HepG2 (cell line): ENCODE measurements around the gene KLC4. TPM values are rescaled to one million over a fixed set of nuclear protein-coding genes. Genes with fewer than 3 reads are reported as not detected.

Experiments used
- ATAC-seq: fragments of 200-7000 bp; cut with Tn5 transposase; 3 replicates; pipeline ENCODE4 v1.9.1; 2020; ENCODE audit warnings: mild to moderate bottlenecking, moderate library complexity
- BruUV-seq: library from RNA; stranded (reverse); fragments of 400-500 nt; replicated peaks from 2 replicates; lab custom pipeline; 2021; lab: Mats Ljungman, UMichigan
- CTCF ChIA-PET: fragments of 300-600 bp; formaldehyde crosslinking; extraction: SDS; loops from one replicate; lab custom pipeline; 2021; ENCODE audit warnings: low total read pairs, inconsistent platforms, low intra/inter-chr PET ratio; lab: Yijun Ruan, JAX
- POLR2A ChIA-PET: fragments of 350-600 bp; sonication (Branson Sonifier 250); formaldehyde crosslinking; loops from one replicate; lab custom pipeline; 2020; ENCODE audit warnings: antibody characterized with exemption, inconsistent platforms; lab: Yijun Ruan, JAX
- DNase-seq: peaks from one replicate; pipeline ENCODE4 v3.0.0-alpha.2; 2015; ENCODE audit warnings: low spot score
- FAIRE-seq: peaks from 3 replicates; lab custom pipeline; 2011; peaks lifted over from hg19 to GRCh38; lab: Jason Lieb, UNC
- H2AFZ ChIP-seq: one replicate; pipeline ENCODE4 v1.6.1; 2011; ENCODE audit warnings: low read length, inconsistent platforms
- H3K27ac ChIP-seq: fragments of 300-600 bp; 3 replicates; pipeline ENCODE4 v1.8.0; 2011; ENCODE audit warnings: mixed run types, mild to moderate bottlenecking, mixed read lengths, low read length, inconsistent platforms; ENCODE audit not compliant: insufficient read depth; ENCODE audit errors: extremely low read length
- H3K27me3 ChIP-seq, 2 experiments: fragments of 200-600 bp in 1 of 2; 2 replicates in 1 of 2; 3 replicates in 1 of 2; pipeline versions ENCODE4 v1.6.0 to v1.8.0; 2011; ENCODE audit warnings: low read length in 2 of 2, mild to moderate bottlenecking in 2 of 2, moderate library complexity in 2 of 2, inconsistent platforms in 1 of 2; ENCODE audit not compliant: insufficient read depth in 2 of 2, control insufficient read depth in 1 of 2
- H3K36me3 ChIP-seq, 2 experiments: fragments of 200-600 bp in 1 of 2; replicated peaks in 1 of 2; 2 replicates in 1 of 2; 3 replicates in 1 of 2; pipeline versions ENCODE4 v1.5.1 to v1.8.0; 2011; ENCODE audit warnings: low read length in 2 of 2, inconsistent platforms in 1 of 2; ENCODE audit not compliant: insufficient read depth in 2 of 2, control insufficient read depth in 1 of 2
- H3K4me1 ChIP-seq: 2 replicates; pipeline ENCODE4 v1.5.1; 2012; ENCODE audit warnings: low read length, inconsistent platforms; ENCODE audit not compliant: insufficient read depth
- H3K4me2 ChIP-seq: 2 replicates; pipeline ENCODE4 v1.6.0; 2011; ENCODE audit warnings: low read depth, low read length, inconsistent platforms
- H3K4me3 ChIP-seq, 3 experiments: fragments of 200-600 bp in 1 of 3; sonication (generic), shearing (Covaris generic) in 1 of 3; replicated peaks in 1 of 3; 2 replicates each; pipeline ENCODE4 v1.5.1; 2011 to 2016; ENCODE audit warnings: low read length in 3 of 3, inconsistent platforms in 2 of 3, low read depth in 2 of 3, mild to moderate bottlenecking in 2 of 3, control low read depth in 1 of 3, mixed read lengths in 1 of 3; ENCODE audit not compliant: insufficient read depth in 1 of 3
- H3K79me2 ChIP-seq: one replicate; pipeline ENCODE4 v1.6.1; 2011; ENCODE audit warnings: low read length, inconsistent platforms; ENCODE audit not compliant: insufficient read depth
- H3K9ac ChIP-seq: 2 replicates; pipeline ENCODE4 v1.6.0; 2011; ENCODE audit warnings: mild to moderate bottlenecking, low read depth, low read length, inconsistent platforms; ENCODE audit not compliant: insufficient read depth
- H3K9me3 ChIP-seq: 2 replicates; pipeline ENCODE4 v1.5.1; 2012; ENCODE audit warnings: mild to moderate bottlenecking, low read length
- H4K20me1 ChIP-seq: 2 replicates; pipeline ENCODE4 v1.6.0; 2011; ENCODE audit warnings: inconsistent platforms, mild to moderate bottlenecking, low read length, moderate library complexity; ENCODE audit not compliant: insufficient read depth
- HOMEZ ChIP-seq: IDR thresholded peaks from 2 replicates; pipeline ENCODE4 v1.6.1; 2016; ENCODE audit warnings: low read depth
- MTA1 ChIP-seq: sonication (generic); formaldehyde crosslinking; IDR thresholded peaks from 2 replicates; pipeline ENCODE4 v1.4.0; 2020; ENCODE audit warnings: missing genetic modification reagents, mild to moderate bottlenecking, borderline replicate concordance
- POGZ ChIP-seq: sonication (generic); formaldehyde crosslinking; IDR thresholded peaks from 2 replicates; pipeline ENCODE4 v1.4.0; 2020; ENCODE audit warnings: mild to moderate bottlenecking, missing genetic modification reagents
- SETDB1 ChIP-seq: sonication (generic); formaldehyde crosslinking; IDR thresholded peaks from 2 replicates; pipeline ENCODE4 v1.5.1; 2020; ENCODE audit warnings: missing genetic modification reagents, mild to moderate bottlenecking, borderline replicate concordance
- SIN3A ChIP-seq: IDR thresholded peaks from 2 replicates; pipeline ENCODE4 v1.6.1; 2011; ENCODE audit warnings: low read depth, mild to moderate bottlenecking, control low read depth, low read length, borderline replicate concordance
- ZFY ChIP-seq: sonication (generic); formaldehyde crosslinking; IDR thresholded peaks from 2 replicates; pipeline ENCODE4 v1.4.0; 2020; ENCODE audit warnings: missing genetic modification reagents
- ZNF878 ChIP-seq: sonication (generic); formaldehyde crosslinking; IDR thresholded peaks from 2 replicates; pipeline ENCODE4 v1.8.1; 2023; ENCODE audit warnings: mild to moderate bottlenecking, missing genetic modification reagents, moderate library complexity
- WGBS: methylation state at CpG from one replicate; pipeline ENCODE4 v1.1.6; 2017; ENCODE audit warnings: low lambda C conversion rate; 5-methylcytosine and 5-hydroxymethylcytosine counted together
- in situ Hi-C: cut with HindIII; loops from 2 replicates; pipeline ENCODE4 v1.10.0; 2017; ENCODE audit warnings: low pct_unique_long_range_greater_than_20kb; ENCODE audit not compliant: extremely low pct_ligation_motif_present
- intact Hi-C: fragments of 100-400 bp; cut with micrococcal nuclease; formaldehyde crosslinking; loops from one replicate; pipeline ENCODE4 v1.10.0; 2022; ENCODE audit not compliant: unreplicated experiment
- polyA plus RNA-seq, 8 experiments: library from polyadenylated mRNA; depleted of rRNA in 3 of 8; stranded (reverse) in 7 of 8; unstranded in 1 of 8; fragments of >200 nt; fragmentation: Illumina TruSeq in 4 of 8; extraction: Trizol in 4 of 8; gene quantifications; 2 replicates each; pipeline versions ENCODE4 v1.2.1 to v1.2.3, GENCODE V29; 2011 to 2016; ENCODE audit warnings: low read depth in 4 of 8, missing spikeins in 1 of 8, mixed read lengths in 1 of 8; ENCODE audit not compliant: insufficient read depth in 1 of 8
- total RNA-seq, 5 experiments: library from RNA; depleted of rRNA; stranded (reverse); fragments of >200 nt; fragmentation: Illumina TruSeq; extraction: Trizol; gene quantifications; 2 replicates each; pipeline ENCODE4 v1.2.3, GENCODE V29; 2016; ENCODE audit warnings: low read depth in 1 of 5
- TF ChIP-seq, protein P1 (sequence below): sonication (generic); formaldehyde crosslinking; IDR thresholded peaks from 2 replicates; pipeline ENCODE4 v1.4.0; 2020; ENCODE audit warnings: missing genetic modification reagents

Gene KLC4
- total and polyA plus RNA-seq, 2 of the 13 experiments (the other 11 are each of a cell fraction or from before 2014, with no cell fraction given): 45.4 to 70.4 TPM

- TF ChIP-seq POGZ (CRISPR knock-in tag): no peak
- no peak for TF ChIP-seq MTA1 (CRISPR knock-in tag)
- peak; percentile 31; the same call in 1 of the 2 replicates for TF ChIP-seq ZFY (CRISPR knock-in tag)
- TF ChIP-seq SETDB1 (CRISPR knock-in tag): no peak
- TF ChIP-seq ZNF878 (CRISPR knock-in tag): no peak
- TF ChIP-seq SIN3A: 0 out of 2 replicates have a peak, but pooled peaks have one; percentile 2
Observed at GRCh38 chr6:43096451-43097097, 37.1 kb downstream of the KLC4 start (continued).

- Histone ChIP-seq H3K4me1 (peaks cover 58% of the 10 kb centered on the region), H2AFZ (no peak overlapping the region), H3K79me2 (peaks cover 73% of the 10 kb centered on the region), H3K27me3 (no peaks in the 10 kb centered on the region; a peak in 1 of 5 replicates), H3K27ac (peak overlapping the region; percentile 41), H3K9me3 (no peaks in the 10 kb centered on the region), H3K4me2 (peak overlapping the region; percentile 67), H3K9ac (0 out of 2 replicates have a peak overlapping the region, but pooled peaks have one; percentile 45), H3K4me3 (peak overlapping the region in 1 of 3 experiments; percentile 42; a peak in 1 of 6 replicates), H3K36me3 (no peaks in the 10 kb centered on the region), H4K20me1 (no peaks in the 10 kb centered on the region)
- DNase-seq (no peak), ATAC-seq (0 out of 3 replicates have a peak, but pooled peaks have one; percentile 3), FAIRE-seq (no peak)
- no TSS peak for BruUV-seq
- no peak for TF ChIP-seq HOMEZ (CRISPR knock-in tag)
- TF ChIP-seq, protein P1, sequence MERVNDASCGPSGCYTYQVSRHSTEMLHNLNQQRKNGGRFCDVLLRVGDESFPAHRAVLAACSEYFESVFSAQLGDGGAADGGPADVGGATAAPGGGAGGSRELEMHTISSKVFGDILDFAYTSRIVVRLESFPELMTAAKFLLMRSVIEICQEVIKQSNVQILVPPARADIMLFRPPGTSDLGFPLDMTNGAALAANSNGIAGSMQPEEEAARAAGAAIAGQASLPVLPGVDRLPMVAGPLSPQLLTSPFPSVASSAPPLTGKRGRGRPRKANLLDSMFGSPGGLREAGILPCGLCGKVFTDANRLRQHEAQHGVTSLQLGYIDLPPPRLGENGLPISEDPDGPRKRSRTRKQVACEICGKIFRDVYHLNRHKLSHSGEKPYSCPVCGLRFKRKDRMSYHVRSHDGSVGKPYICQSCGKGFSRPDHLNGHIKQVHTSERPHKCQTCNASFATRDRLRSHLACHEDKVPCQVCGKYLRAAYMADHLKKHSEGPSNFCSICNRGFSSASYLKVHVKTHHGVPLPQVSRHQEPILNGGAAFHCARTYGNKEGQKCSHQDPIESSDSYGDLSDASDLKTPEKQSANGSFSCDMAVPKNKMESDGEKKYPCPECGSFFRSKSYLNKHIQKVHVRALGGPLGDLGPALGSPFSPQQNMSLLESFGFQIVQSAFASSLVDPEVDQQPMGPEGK (CRISPR knock-in tag): peak; percentile 39; the same call in 1 of the 2 replicates
- in situ Hi-C loops (no loop called here), intact Hi-C loops (no loop called here)
- 49% methylated on average over 5 of the region's 5 CpGs for WGBS
- ChIA-PET POLR2A (interaction anchor here (1.1 to 3.5 kb wide), 5 partner anchors 15 to 168 kb away, joined by 3 to 22 read pairs (median 3); partner anchors contain the start of genes CNPY3, KLC4 and MRPL2), CTCF (no interaction called here)
Observed at GRCh38 chr6:43097098-43097489, 37.7 kb downstream of the KLC4 start.
